ENCODE data around the gene KATNB1.
"Not testable (repeated sequence)": the region's sequence is repeated elsewhere in the genome, so short reads cannot be mapped to it uniquely, and the experiment has no call there.

KATNB1 gene

GRCh38 chr16:57725976-57726375 lies 9.6 kb upstream of the KATNB1 start:
- DNase-seq (ENCODE audit: low read depth in 2 of 2), result no peak

GRCh38 chr16:57726433-57726947 lies 9.1 kb upstream of the KATNB1 start:
- DNase-seq (ENCODE audit: low read depth in 2 of 2), result no peak

DNA sequence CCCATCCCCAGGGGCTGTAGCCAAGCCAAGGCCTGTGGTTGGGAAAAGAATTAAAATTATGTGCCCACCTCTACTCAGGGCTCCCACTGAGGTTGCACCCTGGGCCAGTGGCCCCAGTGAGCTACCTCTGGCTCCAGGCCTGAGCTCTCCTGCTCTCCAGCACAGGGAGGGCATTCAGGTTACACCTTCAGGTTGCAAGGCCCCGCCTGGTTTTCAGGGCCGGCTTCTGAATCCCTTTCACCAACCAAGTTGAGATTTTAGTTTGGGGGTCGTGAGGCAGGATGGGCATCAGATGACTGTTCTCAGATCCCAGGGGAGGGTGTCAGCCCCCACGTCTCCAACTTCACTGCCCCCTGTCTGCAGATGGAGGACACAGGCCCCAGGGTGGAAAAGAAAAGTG lies 8.0 kb upstream of the KATNB1 start:
- DNase-seq (ENCODE audit: low read depth in 2 of 2), result no peak

GRCh38 chr16:57728336-57729181 lies 7.0 kb upstream of the KATNB1 start:
- DNase-seq (ENCODE audit: low read depth in 2 of 2), result no peak

- DNase-seq (ENCODE audit: low read depth in 2 of 2), result no peak
Observed at GRCh38 chr16:57729182-57729484, 6.4 kb upstream of the KATNB1 start.

- not testable (repeated sequence) for DNase-seq (ENCODE audit: low read depth in 2 of 2)
Observed at GRCh38 chr16:57729852-57730251, 5.7 kb upstream of the KATNB1 start.

DNA sequence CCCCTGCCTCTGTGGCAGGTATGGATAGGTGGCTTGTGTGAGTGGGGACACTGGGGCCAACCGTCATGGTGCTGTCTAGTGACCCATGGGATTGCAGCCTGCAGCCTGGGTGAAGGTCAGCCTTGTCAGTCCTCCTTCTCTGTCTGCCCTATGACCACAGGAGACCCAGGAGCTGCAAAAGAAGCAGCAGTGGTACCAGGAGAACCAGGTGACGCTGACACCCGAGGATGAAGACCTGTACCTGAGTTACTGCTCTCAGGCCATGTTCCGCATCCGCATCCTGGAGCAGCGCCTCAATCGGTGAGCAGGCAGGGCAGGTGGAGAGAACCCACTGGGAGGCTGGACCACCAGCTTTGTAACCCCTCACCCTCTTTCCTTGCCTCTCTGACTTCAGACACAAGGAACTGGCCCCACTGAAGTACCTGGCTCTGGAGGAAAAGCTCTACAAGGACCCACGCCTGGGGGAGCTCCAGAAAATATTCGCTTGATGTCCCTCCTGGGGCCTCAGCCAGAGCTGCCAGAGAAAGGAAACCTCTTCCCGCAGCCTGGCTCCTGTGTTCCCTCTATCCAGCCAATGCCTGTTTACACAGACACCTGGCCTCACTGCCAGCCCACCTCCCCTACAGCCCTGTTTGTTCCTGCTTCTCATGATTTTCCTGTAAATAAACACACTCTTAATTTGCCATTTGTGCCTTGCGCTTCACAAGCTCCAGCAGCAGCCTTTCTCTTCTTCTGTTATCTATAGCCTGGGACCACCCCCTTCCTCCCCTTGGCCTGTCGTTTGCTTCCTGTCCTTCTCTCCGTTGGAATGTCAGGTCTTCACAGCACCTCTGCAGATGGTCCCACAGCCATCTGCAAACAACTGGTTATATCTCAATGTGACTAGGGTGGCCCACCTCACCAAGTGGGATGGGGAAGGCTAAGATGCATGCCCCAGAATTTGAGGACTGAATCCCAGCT lies 4.5 kb upstream of the KATNB1 start:
- DNase-seq (ENCODE audit: low read depth in 2 of 2), result no peak

GRCh38 chr16:57732037-57732436 lies 3.5 kb upstream of the KATNB1 start:
- no peak for DNase-seq (ENCODE audit: low read depth in 2 of 2)

- DNase-seq (ENCODE audit: low read depth in 2 of 2), result no peak
Observed at GRCh38 chr16:57732714-57733113, 2.9 kb upstream of the KATNB1 start.

DNA sequence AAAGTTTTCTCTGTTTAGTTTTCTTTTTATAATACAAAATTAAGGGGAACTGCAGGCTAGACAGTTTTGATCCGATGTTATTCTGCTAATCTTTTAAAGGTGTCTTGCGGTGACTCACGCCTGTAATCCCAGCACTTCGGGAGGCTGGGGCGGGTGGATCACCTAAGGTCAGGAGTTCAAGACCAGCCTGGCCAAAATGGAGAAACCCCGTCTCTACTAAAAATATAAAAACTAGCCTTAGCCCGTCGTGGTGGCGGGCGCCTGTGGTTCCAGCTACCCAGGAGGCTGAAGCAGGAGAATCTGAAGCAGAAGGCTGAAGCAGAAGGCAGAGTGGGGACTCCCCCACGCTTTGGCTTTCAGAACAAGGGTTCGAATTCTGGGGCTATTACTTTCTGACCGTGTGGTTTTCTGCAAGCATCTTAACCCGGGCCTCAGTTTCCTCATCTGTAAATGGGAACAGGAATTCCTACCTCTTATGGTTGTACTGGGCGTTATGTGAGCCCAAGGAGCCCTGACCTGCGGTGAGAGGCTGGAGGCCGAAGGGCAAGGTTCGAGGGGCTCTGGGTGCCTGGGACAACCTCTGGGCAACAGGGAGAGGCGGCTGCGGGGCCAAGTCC lies 1.2 kb upstream of the KATNB1 start:
- DNase-seq (ENCODE audit: low read depth in 2 of 2), result no peak

GRCh38 chr16:57734925-57735754 lies 430 bp upstream of the KATNB1 start:
- peak; percentile 92 to 97 for DNase-seq (ENCODE audit: low read depth in 2 of 2)

DNA sequence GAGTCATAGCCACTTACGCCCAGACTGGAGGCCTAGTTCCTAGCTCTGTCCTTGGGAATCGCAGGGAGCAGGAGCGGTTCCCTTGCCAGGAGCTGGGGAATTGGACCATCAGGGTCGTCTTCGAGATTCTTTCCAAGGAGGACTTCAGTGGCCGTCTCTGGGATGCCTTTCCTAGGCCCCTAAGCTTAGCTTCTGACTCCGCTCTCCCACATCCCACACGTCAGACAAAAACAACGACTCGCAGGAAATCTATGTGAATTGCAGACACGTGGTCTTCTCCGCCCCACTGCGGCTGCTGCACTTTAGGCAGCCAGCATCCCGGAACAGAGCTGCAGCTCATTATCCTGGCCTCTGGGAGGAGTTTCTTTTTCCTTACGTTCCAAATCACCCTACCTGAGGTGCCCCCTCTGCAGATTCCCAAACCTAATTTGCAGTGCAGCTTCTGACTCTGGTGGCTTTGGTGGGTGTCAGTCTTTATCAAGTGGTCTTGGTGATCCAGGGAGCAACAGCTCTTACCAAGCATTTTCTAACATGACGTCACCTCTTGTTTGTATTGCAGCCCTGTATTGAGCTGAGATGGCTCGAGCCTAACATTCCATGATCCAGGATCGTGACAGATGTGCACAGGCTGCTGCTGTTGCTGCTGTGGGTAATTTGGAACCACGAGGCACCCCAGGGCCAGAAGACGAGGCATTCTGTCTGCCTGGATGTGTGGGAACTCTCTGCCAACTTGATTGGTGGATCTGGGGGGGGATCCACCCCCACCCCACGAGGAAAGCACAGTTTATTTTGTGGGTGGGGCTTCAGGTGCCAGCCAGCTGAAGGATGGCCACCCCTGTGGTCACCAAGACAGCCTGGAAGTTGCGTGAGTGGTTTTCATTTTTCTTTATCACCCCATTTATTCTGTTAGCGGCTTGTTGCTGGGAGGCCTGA lies 1.1 kb downstream of the KATNB1 start:
- DNase-seq (ENCODE audit: low read depth in 2 of 2), result no peak

DNA sequence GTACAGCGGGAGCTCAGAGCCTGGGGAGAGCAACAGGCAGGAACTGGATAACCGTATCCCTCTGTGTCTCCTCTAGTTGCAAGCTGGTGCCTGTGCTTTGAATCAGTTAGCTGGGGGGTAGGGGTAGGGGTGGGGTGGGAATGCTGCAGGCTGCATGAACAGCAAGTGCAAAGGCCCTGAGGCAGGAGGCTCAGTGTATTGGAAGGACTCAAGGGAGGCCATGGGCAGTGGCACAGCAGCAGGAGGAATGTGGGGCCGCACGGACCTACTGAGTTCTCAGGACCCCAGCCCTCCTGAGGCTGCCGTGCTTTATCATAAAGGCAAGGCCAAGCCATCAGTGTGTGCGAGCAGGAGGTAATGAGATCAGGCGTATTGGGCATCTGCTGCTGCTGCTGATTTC lies 3.3 kb downstream of the KATNB1 start:
- DNase-seq (ENCODE audit: low read depth in 2 of 2), result no peak

GRCh38 chr16:57739756-57740422 lies 4.3 kb downstream of the KATNB1 start:
- no peak for DNase-seq (ENCODE audit: low read depth in 2 of 2)

DNA sequence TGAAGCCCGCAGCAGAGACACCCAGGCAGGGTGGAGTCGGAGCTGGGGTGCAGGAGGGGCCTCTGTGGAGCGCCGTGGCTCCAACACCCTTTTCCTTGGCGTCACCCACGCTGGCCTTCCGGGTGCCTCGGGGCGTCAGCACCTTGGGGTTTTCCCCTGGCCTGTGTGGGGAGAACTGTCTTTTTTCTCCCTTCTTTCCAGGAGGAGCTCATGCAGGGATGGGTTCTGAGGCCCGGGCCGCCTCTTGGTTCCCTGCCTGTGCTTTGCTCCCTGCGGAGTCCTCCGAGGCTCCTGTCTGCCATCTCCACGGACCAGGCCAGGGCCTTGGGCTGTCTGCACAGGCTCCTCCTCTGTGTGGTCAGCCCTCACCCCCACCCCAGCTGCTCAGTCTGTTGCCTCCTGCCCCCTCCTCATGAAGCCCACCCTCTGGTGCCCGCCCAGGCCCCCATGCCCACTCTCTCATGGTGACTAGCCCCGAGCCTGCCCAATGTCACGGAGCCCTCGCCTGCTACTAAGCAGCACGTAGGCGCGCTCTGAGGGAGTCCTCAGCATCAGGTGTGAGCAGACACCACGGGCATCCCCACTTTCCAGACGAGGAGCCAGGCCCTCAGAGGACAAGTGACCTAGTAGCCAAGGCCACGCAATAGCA lies 5.0 kb downstream of the KATNB1 start:
- DNase-seq (ENCODE audit: low read depth in 2 of 2), result no peak

- no peak for DNase-seq (ENCODE audit: low read depth in 2 of 2)
Observed at GRCh38 chr16:57741660-57742191, 6.2 kb downstream of the KATNB1 start.

DNA sequence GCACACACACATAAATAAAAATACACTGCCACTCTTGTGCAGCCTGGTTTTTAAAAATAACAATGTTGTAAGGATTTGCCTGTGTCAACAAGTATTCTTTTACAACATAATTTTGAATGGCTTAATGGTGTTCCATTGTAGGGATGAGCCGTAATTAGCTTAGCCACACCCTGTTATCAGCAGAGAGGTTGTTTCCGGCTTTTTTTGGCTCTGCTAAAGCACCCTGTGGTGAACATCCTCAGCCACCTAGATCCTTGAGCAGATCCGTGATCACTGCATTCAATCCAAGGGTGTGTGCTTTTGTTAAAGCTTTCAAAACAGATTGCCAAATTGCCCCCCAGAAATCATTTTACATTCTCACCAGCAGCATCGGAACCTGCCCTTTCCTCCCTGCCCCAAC lies 7.0 kb downstream of the KATNB1 start:
- DNase-seq (ENCODE audit: low read depth in 2 of 2), result no peak

- DNase-seq (ENCODE audit: low read depth in 2 of 2), result no peak
Observed at GRCh38 chr16:57743458-57743857, 7.9 kb downstream of the KATNB1 start.

All from activated CD8-positive, alpha-beta memory T cell treated with anti-CD3 and anti-CD28 coated beads for 4 hours (primary cell).